ENCODE results near the gene CLDN18. TPM values are rescaled to one million over a fixed set of nuclear protein-coding genes. Genes with fewer than 3 reads are reported as not detected.

Gene CLDN18
- total and polyA plus RNA-seq, 2 donors (not counting 3 experiments of a cell fraction or from before 2014, with no cell fraction given) = not detected

DNA sequence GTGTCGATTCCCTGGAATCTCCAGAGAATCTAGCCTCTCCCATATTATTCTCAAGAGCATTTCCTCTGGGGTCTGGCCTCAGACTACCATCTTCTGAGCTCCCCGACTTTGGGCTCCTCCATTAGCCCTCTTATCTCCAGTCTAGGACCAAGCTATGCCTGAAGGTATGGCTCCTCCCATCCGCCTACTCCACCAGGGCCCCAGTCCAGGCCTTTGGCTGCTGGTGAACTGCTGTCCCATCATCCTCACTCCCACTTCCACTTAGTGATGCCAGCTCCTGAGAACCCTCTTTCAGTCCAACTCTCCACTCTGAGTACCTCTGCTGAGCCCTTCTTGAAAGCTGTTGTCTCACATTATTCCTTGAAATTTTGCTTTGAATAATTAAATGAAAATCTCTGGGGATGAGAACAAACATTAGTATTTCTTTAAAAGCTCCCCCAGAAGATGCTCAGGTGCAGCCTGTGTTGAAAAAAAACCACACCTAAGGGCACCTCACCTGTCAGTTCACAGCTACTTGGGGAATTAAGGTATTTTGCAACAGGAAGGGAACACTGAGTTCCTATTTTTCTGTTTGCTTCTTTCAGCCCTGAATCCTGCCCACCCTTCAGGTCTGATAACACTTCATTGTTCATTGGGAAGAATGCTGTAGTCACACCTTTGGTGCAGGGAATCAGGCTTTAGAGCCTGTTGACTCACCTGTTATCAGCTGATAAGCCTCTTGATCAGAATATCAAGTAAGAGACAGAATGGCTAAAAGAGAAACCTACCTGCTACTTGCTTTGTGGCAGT lies 9.5 kb downstream of the CLDN18 start:
- POLR2A ChIA-PET = no interaction called here
- FAIRE-seq (no peak), DNase-seq (ENCODE audit: low read depth, low spot score) (no peak)
- no peaks in the 10 kb centered on the region for H3K9me1 ChIP-seq (replicated peaks; ENCODE audit: control insufficient read depth, extremely low read depth, insufficient read depth, low read length)
- H3K27ac ChIP-seq (ENCODE audit: insufficient read depth, low read depth, low read length) = no peak overlapping the region
- no peak overlapping the region for H3K4me2 ChIP-seq (ENCODE audit: insufficient read depth, low read length)
- no peaks in the 10 kb centered on the region for H3K36me3 ChIP-seq (ENCODE audit: control insufficient read depth in 2 of 2, extremely low read depth in 1 of 2, insufficient read depth in 2 of 2, low read length in 2 of 2)
- H3K9me3 ChIP-seq (replicated peaks; ENCODE audit: control insufficient read depth, insufficient read depth, low read length) = no peaks in the 10 kb centered on the region
- H3K27me3 ChIP-seq (ENCODE audit: control insufficient read depth in 2 of 2, insufficient read depth in 2 of 2, low read length in 2 of 2) = no peaks in the 10 kb centered on the region
- no peaks in the 10 kb centered on the region for H4K20me1 ChIP-seq (replicated peaks; ENCODE audit: control insufficient read depth, extremely low read depth, insufficient read depth, low read length)
- no peak overlapping the region for H3K4me3 ChIP-seq (replicated peaks in 1 of 3; ENCODE audit: insufficient read depth in 1 of 3, low read depth in 1 of 3, low read length in 3 of 3)
- no peak for TF ChIP-seq JUN (IDR thresholded peaks at IDR 0.05; ENCODE audit: borderline replicate concordance, insufficient read depth, insufficient read length, low read depth)
- TF ChIP-seq GATA2 (IDR thresholded peaks at IDR 0.05; ENCODE audit: insufficient read depth, insufficient read length, low read depth, low read length) = no peak
- no peak for TF ChIP-seq POLR2A (IDR thresholded peaks at IDR 0.05; ENCODE audit: low read depth, low read length)
- no peak for TF ChIP-seq CTCF (IDR thresholded peaks at IDR 0.05; ENCODE audit: extremely low read depth in 1 of 2, insufficient read depth in 1 of 2, low read depth in 1 of 2, low read length in 2 of 2)
- H3K9ac ChIP-seq (replicated peaks; ENCODE audit: extremely low read depth, insufficient read depth, low read length) = no peak overlapping the region
- no peak overlapping the region for H2AFZ ChIP-seq (ENCODE audit: low read depth, low read length)
- H3K79me2 ChIP-seq (ENCODE audit: control insufficient read depth, insufficient read depth, low read length) = no peaks in the 10 kb centered on the region
- intact Hi-C loops (cut with micrococcal nuclease) (no loop called here), dilution Hi-C loops (cut with MboI; ENCODE audit: extremely low pct_ligation_motif_present, low sequenced_read_pairs) (no loop called here)
- BruUV-seq (replicated peaks) = no TSS peak
- CTCF ChIA-PET = no interaction called here
- no peaks in the 10 kb centered on the region for H3K4me1 ChIP-seq (ENCODE audit: control insufficient read depth, extremely low read depth, insufficient read depth, low read length)

DNA sequence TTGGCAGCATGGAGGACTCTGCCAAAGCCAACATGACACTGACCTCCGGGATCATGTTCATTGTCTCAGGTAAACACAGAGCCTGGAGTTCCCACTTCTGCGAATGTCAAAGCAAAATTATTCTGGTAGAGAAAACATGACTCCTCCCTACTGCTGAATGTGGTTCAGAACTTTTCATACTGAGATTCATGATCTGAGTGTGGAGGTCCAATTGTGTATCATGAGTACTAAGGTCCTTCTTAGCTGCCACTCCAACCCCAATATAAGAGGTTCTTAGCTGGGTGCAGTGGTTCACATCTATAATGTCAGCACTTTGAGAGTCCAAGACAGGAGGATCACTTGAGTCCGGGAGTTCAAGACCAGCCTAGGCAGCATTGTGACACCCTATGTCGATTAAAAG lies 13.8 kb downstream of the CLDN18 start:
- Histone ChIP-seq H2AFZ (ENCODE audit: low read depth, low read length) (no peak overlapping the region), H3K27me3 (ENCODE audit: control insufficient read depth in 2 of 2, insufficient read depth in 2 of 2, low read length in 2 of 2) (no peaks in the 10 kb centered on the region), H3K4me1 (ENCODE audit: control insufficient read depth, extremely low read depth, insufficient read depth, low read length) (no peaks in the 10 kb centered on the region), H3K9me1 (replicated peaks; ENCODE audit: control insufficient read depth, extremely low read depth, insufficient read depth, low read length) (no peaks in the 10 kb centered on the region), H3K9ac (replicated peaks; ENCODE audit: extremely low read depth, insufficient read depth, low read length) (no peak overlapping the region), H3K27ac (ENCODE audit: insufficient read depth, low read depth, low read length) (no peak overlapping the region), H4K20me1 (replicated peaks; ENCODE audit: control insufficient read depth, extremely low read depth, insufficient read depth, low read length) (no peaks in the 10 kb centered on the region), H3K79me2 (ENCODE audit: control insufficient read depth, insufficient read depth, low read length) (no peaks in the 10 kb centered on the region), H3K4me2 (ENCODE audit: insufficient read depth, low read length) (no peak overlapping the region), H3K9me3 (replicated peaks; ENCODE audit: control insufficient read depth, insufficient read depth, low read length) (no peaks in the 10 kb centered on the region), H3K36me3 (ENCODE audit: control insufficient read depth in 2 of 2, extremely low read depth in 1 of 2, insufficient read depth in 2 of 2, low read length in 2 of 2) (no peaks in the 10 kb centered on the region), H3K4me3 (replicated peaks in 1 of 3; ENCODE audit: insufficient read depth in 1 of 3, low read depth in 1 of 3, low read length in 3 of 3) (no peak overlapping the region)
- no peak for FAIRE-seq
- intact Hi-C loops (cut with micrococcal nuclease) (no loop called here), dilution Hi-C loops (cut with MboI; ENCODE audit: extremely low pct_ligation_motif_present, low sequenced_read_pairs) (no loop called here)
- DNase-seq (ENCODE audit: low read depth, low spot score) = no peak
- no TSS peak for BruUV-seq (replicated peaks)
- TF ChIP-seq POLR2A (IDR thresholded peaks at IDR 0.05; ENCODE audit: low read depth, low read length) (no peak), MAX (IDR thresholded peaks at IDR 0.05; ENCODE audit: insufficient read depth, insufficient read length) (no peak), POLR2AphosphoS5 (IDR thresholded peaks at IDR 0.05; ENCODE audit: insufficient read depth, low read depth, low read length) (no peak), CTCF (IDR thresholded peaks at IDR 0.05; ENCODE audit: extremely low read depth in 1 of 2, insufficient read depth in 1 of 2, low read depth in 1 of 2, low read length in 2 of 2) (no peak), FOS (IDR thresholded peaks at IDR 0.05; ENCODE audit: borderline replicate concordance, insufficient read depth, low read length) (no peak)
- CTCF ChIA-PET = no interaction called here
- POLR2A ChIA-PET = no interaction called here
